Gastroesophageal sphincter (tissue), 4 donors: ENCODE measurements around the gene MN1. TPM values are rescaled to one million over a fixed set of nuclear protein-coding genes. Genes with fewer than 3 reads are reported as not detected.

Source experiments
- ATAC-seq: fragments of 150-250 bp; one replicate; pipeline ENCODE4 v1.9.1; 2016; ENCODE audit warnings: mild to moderate bottlenecking, moderate library complexity
- H3K27ac ChIP-seq, 4 donors: fragments of 200-600 bp; sonication (generic) in 3 of 4; 1 replicate in 3 of 4; 2 replicates in 1 of 4; pipeline ENCODE4 v1.5.1; 2016 to 2019
- H3K27me3 ChIP-seq: fragments of 200-600 bp; sonication (generic); one replicate; pipeline ENCODE4 v1.5.1; 2019
- H3K36me3 ChIP-seq, 2 donors: fragments of 200-600 bp; sonication (generic); one replicate each; pipeline ENCODE4 v1.5.1; 2019; ENCODE audit warnings: control low read depth in 1 of 2
- H3K4me1 ChIP-seq, 3 donors: fragments of 200-600 bp; sonication (generic); 1 replicate in 2 of 3; 2 replicates in 1 of 3; pipeline ENCODE4 v1.5.1; 2016 to 2019; ENCODE audit warnings: control low read depth in 2 of 3
- H3K4me3 ChIP-seq, 2 donors: fragments of 200-600 bp; sonication (generic); one replicate each; pipeline ENCODE4 v1.5.1; 2019; ENCODE audit warnings: mild to moderate bottlenecking in 1 of 2, moderate library complexity in 1 of 2
- H3K9me3 ChIP-seq, 3 donors: fragments of 200-600 bp; sonication (generic); one replicate each; pipeline ENCODE4 v1.5.1; 2017 to 2019; ENCODE audit warnings: control low read depth in 2 of 3
- CTCF ChIP-seq, 4 experiments: fragments of 200-600 bp in 2 of 4; fragments of 450-650 bp in 2 of 4; sonication (generic) in 1 of 4; IDR thresholded peaks; one replicate each; pipeline ENCODE4 v1.5.1; 2017 to 2019; ENCODE audit warnings: antibody characterized with exemption in 4 of 4, mild to moderate bottlenecking in 2 of 4, moderate library complexity in 2 of 4
- EP300 ChIP-seq: sonication (generic); formaldehyde crosslinking; IDR thresholded peaks from one replicate; pipeline ENCODE4 v1.6.1; 2017; ENCODE audit warnings: antibody characterized with exemption, mild to moderate bottlenecking
- POLR2A ChIP-seq, 2 donors: fragments of 450-650 bp; IDR thresholded peaks; one replicate each; pipeline ENCODE4 v1.6.1; 2017; ENCODE audit warnings: antibody characterized with exemption in 2 of 2, mild to moderate bottlenecking in 2 of 2, moderate library complexity in 1 of 2
- POLR2AphosphoS5 ChIP-seq: sonication (generic); formaldehyde crosslinking; IDR thresholded peaks from one replicate; pipeline ENCODE4 v1.6.1; 2017; ENCODE audit warnings: antibody characterized with exemption
- WGBS, 2 donors: methylation state at CpG; one replicate each; pipeline ENCODE4 v1.1.5; 2018; ENCODE audit warnings: low coverage in 1 of 2; 5-methylcytosine and 5-hydroxymethylcytosine counted together
- total RNA-seq, 4 donors: library from RNA; depleted of rRNA; stranded (reverse); fragments of >200 nt; gene quantifications; one replicate each; pipeline ENCODE4 v1.1.0, GENCODE V29; 2016

Gene MN1
- total RNA-seq, 4 donors from 2014 or later, result 13.4 to 52.8 (median 28.5) TPM

- WGBS, 2 donors, result 90 to 96% methylated on average over 7 to 13 of the region's 13 CpGs
- H3K36me3 ChIP-seq, result peaks cover 0 to 33% of the 10 kb centered on the region in 2 donors
- TF ChIP-seq POLR2AphosphoS5 (no peak), EP300 (no peak), CTCF (IDR thresholded peaks at IDR 0.05) (no peak), POLR2A (IDR thresholded peaks at IDR 0.05) (no peak)
- H3K9me3 ChIP-seq, result no peaks in the 10 kb centered on the region
- H3K27me3 ChIP-seq, result no peaks in the 10 kb centered on the region
- ATAC-seq, result no peak
- H3K4me1 ChIP-seq, result peaks cover 0 to 8% (median 3%) of the 10 kb centered on the region in 3 donors
- no peak overlapping the region for H3K4me3 ChIP-seq
- no peak overlapping the region for H3K27ac ChIP-seq
These were observed 37.6 kb upstream of the MN1 start for GRCh38 chr22:27839057-27839660.

GRCh38 chr22:27836181-27836580, 34.6 kb upstream of the MN1 start:
- Histone ChIP-seq H3K4me1 (no peaks in the 10 kb centered on the region), H3K36me3 (peaks cover 0 to 22% of the 10 kb centered on the region in 2 donors), H3K9me3 (no peaks in the 10 kb centered on the region), H3K27me3 (no peaks in the 10 kb centered on the region), H3K27ac (no peak overlapping the region), H3K4me3 (no peak overlapping the region)
- ATAC-seq, result no peak
- 83 to 87% methylated on average over 7 to 9 of the region's 10 CpGs for WGBS, 2 donors
- TF ChIP-seq POLR2A (IDR thresholded peaks at IDR 0.05) (no peak), POLR2AphosphoS5 (no peak), CTCF (IDR thresholded peaks at IDR 0.05) (no peak), EP300 (no peak)

GRCh38 chr22:27835446-27835845, 33.9 kb upstream of the MN1 start:
- no peak overlapping the region for H3K4me3 ChIP-seq
- no peak for ATAC-seq
- TF ChIP-seq POLR2A (IDR thresholded peaks at IDR 0.05) (no peak), EP300 (no peak), CTCF (IDR thresholded peaks at IDR 0.05) (no peak), POLR2AphosphoS5 (no peak)
- 71 to 83% methylated on average over 2 to 5 of the region's 6 CpGs for WGBS, 2 donors
- H3K36me3 ChIP-seq, result peaks cover 0 to 14% of the 10 kb centered on the region in 2 donors
- H3K27ac ChIP-seq, result no peak overlapping the region
- H3K27me3 ChIP-seq, result no peaks in the 10 kb centered on the region
- H3K4me1 ChIP-seq, result no peaks in the 10 kb centered on the region
- H3K9me3 ChIP-seq, result no peaks in the 10 kb centered on the region

- Histone ChIP-seq H3K27ac (no peak overlapping the region), H3K27me3 (no peaks in the 10 kb centered on the region), H3K4me3 (no peak overlapping the region), H3K4me1 (no peaks in the 10 kb centered on the region), H3K9me3 (no peaks in the 10 kb centered on the region), H3K36me3 (peaks cover 0 to 14% of the 10 kb centered on the region in 2 donors)
- WGBS, 2 donors, result 86 to 90% methylated on average over 2 to 8 of the region's 20 CpGs
- TF ChIP-seq EP300, result no peak
- TF ChIP-seq POLR2AphosphoS5, result no peak
- no peak for TF ChIP-seq CTCF (IDR thresholded peaks at IDR 0.05)
- TF ChIP-seq POLR2A (IDR thresholded peaks at IDR 0.05), result no peak
- no peak for ATAC-seq
These were observed 33.0 kb upstream of the MN1 start for GRCh38 chr22:27834364-27835185.

- Histone ChIP-seq H3K4me1 (no peaks in the 10 kb centered on the region), H3K36me3 (peaks cover 0 to 9% of the 10 kb centered on the region in 2 donors), H3K27ac (no peak overlapping the region), H3K9me3 (no peaks in the 10 kb centered on the region), H3K27me3 (no peaks in the 10 kb centered on the region), H3K4me3 (no peak overlapping the region)
- ATAC-seq, result no peak
- no peak for TF ChIP-seq POLR2A (IDR thresholded peaks at IDR 0.05)
- no peak for TF ChIP-seq EP300
- no peak for TF ChIP-seq POLR2AphosphoS5
- no peak for TF ChIP-seq CTCF (IDR thresholded peaks at IDR 0.05)
- 94 to 100% methylated on average over 2 of the region's 2 CpGs for WGBS, 2 donors
These were observed 32.2 kb upstream of the MN1 start for GRCh38 chr22:27833803-27834202.
